MM.1S (cell line): ENCODE results near the gene RPTOR.

Source experiments
- EZH2 ChIP-seq: fragments of 300-600 bp; sonication (generic); optimal IDR thresholded peaks from 2 replicates; pipeline ENCODE3; 2017; ENCODE audit warnings: low read depth, mild to moderate bottlenecking, antibody characterized with exemption, low read length, mixed read lengths
- TF ChIP-seq, protein P1 (sequence below): fragments of 300-600 bp; sonication (generic); IDR thresholded peaks from 2 replicates; pipeline ENCODE4 v1.5.1; 2016; ENCODE audit warnings: antibody characterized with exemption, low read length, mixed read lengths

DNA sequence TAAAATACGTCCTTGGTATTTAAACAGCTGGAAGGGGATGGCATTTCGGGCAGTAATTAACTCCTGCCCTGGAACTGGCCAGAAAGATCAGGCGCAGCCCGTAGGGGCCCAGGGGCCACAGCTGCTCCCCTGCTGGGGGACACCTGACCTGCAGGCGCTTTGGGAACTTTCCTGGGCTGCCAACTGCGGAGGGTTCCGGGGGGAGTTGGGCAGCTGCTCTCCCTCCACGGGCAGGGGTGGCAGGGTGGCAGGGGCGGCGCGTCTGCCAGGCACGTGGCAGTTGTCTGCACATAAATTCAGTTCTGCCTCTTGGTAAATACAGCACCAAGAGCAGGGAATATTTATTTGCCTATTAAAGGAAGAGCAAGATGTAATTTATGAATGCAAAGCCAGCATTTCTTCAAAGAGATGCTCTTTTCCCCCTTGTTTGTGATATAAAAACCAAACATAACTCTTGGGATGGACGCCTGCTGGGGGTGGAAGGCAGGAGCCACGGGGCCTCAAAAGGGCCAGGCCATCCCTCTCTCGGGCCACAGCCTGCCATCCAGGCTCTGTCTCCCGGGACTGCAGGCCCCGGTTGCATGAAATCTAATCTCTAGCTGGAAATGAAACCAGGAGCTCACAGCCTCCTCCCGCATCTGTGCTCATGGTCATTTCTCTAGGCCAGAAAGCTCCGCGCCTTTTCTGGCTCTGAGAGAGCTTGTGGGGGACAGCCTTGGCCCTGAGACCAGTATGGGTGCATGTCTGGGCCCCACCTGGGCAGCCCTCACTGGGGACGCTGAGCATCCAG, 417.1 kb downstream of the RPTOR start:
- TF ChIP-seq, protein P1, sequence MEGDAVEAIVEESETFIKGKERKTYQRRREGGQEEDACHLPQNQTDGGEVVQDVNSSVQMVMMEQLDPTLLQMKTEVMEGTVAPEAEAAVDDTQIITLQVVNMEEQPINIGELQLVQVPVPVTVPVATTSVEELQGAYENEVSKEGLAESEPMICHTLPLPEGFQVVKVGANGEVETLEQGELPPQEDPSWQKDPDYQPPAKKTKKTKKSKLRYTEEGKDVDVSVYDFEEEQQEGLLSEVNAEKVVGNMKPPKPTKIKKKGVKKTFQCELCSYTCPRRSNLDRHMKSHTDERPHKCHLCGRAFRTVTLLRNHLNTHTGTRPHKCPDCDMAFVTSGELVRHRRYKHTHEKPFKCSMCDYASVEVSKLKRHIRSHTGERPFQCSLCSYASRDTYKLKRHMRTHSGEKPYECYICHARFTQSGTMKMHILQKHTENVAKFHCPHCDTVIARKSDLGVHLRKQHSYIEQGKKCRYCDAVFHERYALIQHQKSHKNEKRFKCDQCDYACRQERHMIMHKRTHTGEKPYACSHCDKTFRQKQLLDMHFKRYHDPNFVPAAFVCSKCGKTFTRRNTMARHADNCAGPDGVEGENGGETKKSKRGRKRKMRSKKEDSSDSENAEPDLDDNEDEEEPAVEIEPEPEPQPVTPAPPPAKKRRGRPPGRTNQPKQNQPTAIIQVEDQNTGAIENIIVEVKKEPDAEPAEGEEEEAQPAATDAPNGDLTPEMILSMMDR: no peak
- TF ChIP-seq EZH2: no peak
